Peyer's patch (tissue), 4 donors: ENCODE results near the gene FBRSL1.

Experiments
- POLR2A ChIP-seq, 2 donors: fragments of 450-650 bp; IDR thresholded peaks; one replicate each; pipeline ENCODE4 v1.5.1; 2017; ENCODE audit warnings: antibody characterized with exemption in 2 of 2, mild to moderate bottlenecking in 2 of 2, moderate library complexity in 2 of 2
- TF ChIP-seq, protein P1 (sequence below), 6 experiments: fragments of 450-650 bp in 4 of 6; fragments of 200-600 bp in 2 of 6; sonication (generic) in 1 of 6; IDR thresholded peaks; one replicate each; pipeline ENCODE4 v1.5.1; 2017 to 2019; ENCODE audit warnings: antibody characterized with exemption in 6 of 6, mild to moderate bottlenecking in 3 of 6, moderate library complexity in 1 of 6

DNA sequence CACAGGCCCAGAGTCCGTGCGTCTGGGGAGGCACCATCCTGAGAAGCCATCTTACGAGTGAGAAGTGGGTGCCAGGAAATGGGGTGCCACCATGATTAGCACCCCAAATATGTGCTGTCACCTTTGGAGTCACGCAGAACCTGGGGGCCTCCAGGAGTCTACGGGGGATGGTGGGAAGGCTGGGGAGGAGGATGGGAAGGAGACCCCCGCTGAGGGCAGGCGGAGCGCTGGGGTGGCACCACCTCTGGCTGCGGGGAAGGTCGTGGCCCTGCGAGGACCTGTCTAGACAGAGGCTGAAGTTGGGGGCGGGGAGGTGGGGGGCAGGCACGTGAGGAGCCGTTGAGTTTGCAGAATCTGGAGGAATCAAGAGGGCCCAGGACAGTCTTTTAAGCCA is 42.6 kb upstream of the FBRSL1 start:
- TF ChIP-seq, protein P1, sequence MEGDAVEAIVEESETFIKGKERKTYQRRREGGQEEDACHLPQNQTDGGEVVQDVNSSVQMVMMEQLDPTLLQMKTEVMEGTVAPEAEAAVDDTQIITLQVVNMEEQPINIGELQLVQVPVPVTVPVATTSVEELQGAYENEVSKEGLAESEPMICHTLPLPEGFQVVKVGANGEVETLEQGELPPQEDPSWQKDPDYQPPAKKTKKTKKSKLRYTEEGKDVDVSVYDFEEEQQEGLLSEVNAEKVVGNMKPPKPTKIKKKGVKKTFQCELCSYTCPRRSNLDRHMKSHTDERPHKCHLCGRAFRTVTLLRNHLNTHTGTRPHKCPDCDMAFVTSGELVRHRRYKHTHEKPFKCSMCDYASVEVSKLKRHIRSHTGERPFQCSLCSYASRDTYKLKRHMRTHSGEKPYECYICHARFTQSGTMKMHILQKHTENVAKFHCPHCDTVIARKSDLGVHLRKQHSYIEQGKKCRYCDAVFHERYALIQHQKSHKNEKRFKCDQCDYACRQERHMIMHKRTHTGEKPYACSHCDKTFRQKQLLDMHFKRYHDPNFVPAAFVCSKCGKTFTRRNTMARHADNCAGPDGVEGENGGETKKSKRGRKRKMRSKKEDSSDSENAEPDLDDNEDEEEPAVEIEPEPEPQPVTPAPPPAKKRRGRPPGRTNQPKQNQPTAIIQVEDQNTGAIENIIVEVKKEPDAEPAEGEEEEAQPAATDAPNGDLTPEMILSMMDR (IDR thresholded peaks at IDR 0.05) = no peak
- TF ChIP-seq POLR2A (IDR thresholded peaks at IDR 0.05) = no peak
